GM23338 (cell line): ENCODE measurements around the gene PTH1R. TPM values are rescaled to one million over a fixed set of nuclear protein-coding genes. Genes with fewer than 3 reads are reported as not detected.

Experiments used
- ATAC-seq: fragments of 200-7000 bp; cut with Tn5 transposase; 3 replicates; pipeline ENCODE4 v1.9.1; 2020
- DNase-seq: peaks from one replicate; pipeline ENCODE4 v3.0.0-alpha.2; 2015; ENCODE audit warnings: low spot score
- H2AFZ ChIP-seq: fragments of 200-600 bp; sonication (generic); 2 replicates; pipeline ENCODE4 v1.8.0; 2016; ENCODE audit warnings: antibody characterized with exemption, mild to moderate bottlenecking, moderate library complexity
- H3F3A ChIP-seq: fragments of 200-600 bp; sonication (generic); replicated peaks from 2 replicates; pipeline ENCODE4 v1.8.0; 2017; ENCODE audit warnings: antibody characterized with exemption, mixed run types, low read depth
- H3K27ac ChIP-seq: fragments of 200-600 bp; sonication (generic); 2 replicates; pipeline ENCODE4 v1.6.1; 2016; ENCODE audit warnings: low read depth
- H3K27me3 ChIP-seq: fragments of 200-600 bp; sonication (generic); 2 replicates; pipeline ENCODE4 v1.8.0; 2016; ENCODE audit warnings: mild to moderate bottlenecking, mixed run types, moderate library complexity; ENCODE audit not compliant: insufficient read depth
- H3K36me3 ChIP-seq: fragments of 200-600 bp; sonication (generic); 2 replicates; pipeline ENCODE4 v1.8.0; 2016; ENCODE audit warnings: mild to moderate bottlenecking; ENCODE audit not compliant: insufficient read depth
- H3K4me1 ChIP-seq: fragments of 200-600 bp; sonication (generic); 2 replicates; pipeline ENCODE4 v1.8.0; 2016; ENCODE audit warnings: mild to moderate bottlenecking, moderate library complexity; ENCODE audit not compliant: insufficient read depth
- H3K4me2 ChIP-seq: fragments of 200-600 bp; sonication (generic); 2 replicates; pipeline ENCODE4 v1.7.1; 2017; ENCODE audit warnings: mixed run types
- H3K4me3 ChIP-seq: fragments of 200-600 bp; sonication (generic); 2 replicates; pipeline ENCODE4 v1.6.1; 2016; ENCODE audit warnings: mixed run types
- H3K79me2 ChIP-seq: fragments of 200-600 bp; sonication (generic); replicated peaks from 2 replicates; pipeline ENCODE4 v1.8.0; 2017; ENCODE audit warnings: mild to moderate bottlenecking; ENCODE audit not compliant: insufficient read depth
- H3K9me2 ChIP-seq: fragments of 200-600 bp; sonication (generic); 2 replicates; pipeline ENCODE4 v1.8.0; 2017; ENCODE audit not compliant: insufficient read depth
- H4K20me1 ChIP-seq: fragments of 200-600 bp; sonication (generic); replicated peaks from 2 replicates; pipeline ENCODE4 v1.8.0; 2017; ENCODE audit warnings: mild to moderate bottlenecking; ENCODE audit not compliant: insufficient read depth
- H3K27ac Mint-ChIP-seq: 2 replicates; pipeline ENCODE4 v1.8.0; 2020; ENCODE audit warnings: inconsistent platforms, mild to moderate bottlenecking, moderate library complexity, mixed read lengths
- H3K27me3 Mint-ChIP-seq: 3 replicates; pipeline ENCODE4 v1.8.0; 2022; ENCODE audit warnings: low read depth, mild to moderate bottlenecking, moderate library complexity, mixed read lengths, inconsistent platforms; ENCODE audit not compliant: insufficient read depth, poor library complexity
- H3K36me3 Mint-ChIP-seq: 3 replicates; pipeline ENCODE4 v1.8.0; 2021; ENCODE audit warnings: low read depth, mild to moderate bottlenecking, inconsistent platforms, moderate library complexity, mixed read lengths
- H3K4me1 Mint-ChIP-seq: 3 replicates; pipeline ENCODE4 v1.8.0; 2020; ENCODE audit warnings: mild to moderate bottlenecking, inconsistent platforms, mixed read lengths
- H3K4me3 Mint-ChIP-seq: 3 replicates; pipeline ENCODE4 v1.8.0; 2021; ENCODE audit warnings: moderate library complexity, mild to moderate bottlenecking, inconsistent platforms, mixed read lengths
- H3K9me3 Mint-ChIP-seq: 3 replicates; pipeline ENCODE4 v1.8.0; 2020; ENCODE audit warnings: moderate library complexity, mild to moderate bottlenecking, inconsistent platforms, mixed read lengths
- CREB1 ChIP-seq: fragments of 250-450 bp; sonication (Bioruptor Pico); IDR thresholded peaks from 2 replicates; pipeline ENCODE4 v1.5.0; 2020; ENCODE audit warnings: low read depth, mild to moderate bottlenecking, moderate library complexity
- EZH2 ChIP-seq: fragments of 200-600 bp; sonication (generic); IDR thresholded peaks from one replicate; pipeline ENCODE4 v1.8.0; 2017; ENCODE audit warnings: antibody characterized with exemption, mild to moderate bottlenecking, low read depth; ENCODE audit not compliant: unreplicated experiment
- EZH2phosphoT487 ChIP-seq: fragments of 200-600 bp; sonication (generic); IDR thresholded peaks from one replicate; pipeline ENCODE4 v1.8.1; 2018; ENCODE audit warnings: antibody characterized with exemption; ENCODE audit not compliant: unreplicated experiment
- JUNB ChIP-seq: IDR thresholded peaks from one replicate; pipeline ENCODE4 v1.6.1; 2016; ENCODE audit warnings: antibody characterized with exemption; ENCODE audit not compliant: unreplicated experiment
- NANOG ChIP-seq: IDR thresholded peaks from 2 replicates; pipeline ENCODE4 v1.6.1; 2016; ENCODE audit warnings: antibody characterized with exemption, borderline replicate concordance
- POLR2AphosphoS5 ChIP-seq: IDR thresholded peaks from 2 replicates; pipeline ENCODE4 v1.6.1; 2016; ENCODE audit warnings: antibody characterized with exemption, low read depth
- STAT1 ChIP-seq: IDR thresholded peaks from one replicate; pipeline ENCODE4 v1.6.1; 2016; ENCODE audit warnings: antibody characterized with exemption; ENCODE audit not compliant: unreplicated experiment
- ZNF114 ChIP-seq: fragments of 250-450 bp; sonication (Bioruptor Pico); IDR thresholded peaks from 2 replicates; pipeline ENCODE4 v1.5.0; 2020; ENCODE audit warnings: mild to moderate bottlenecking, moderate library complexity
- ZNF331 ChIP-seq: fragments of 250-450 bp; sonication (Bioruptor Pico); IDR thresholded peaks from 2 replicates; pipeline ENCODE4 v1.5.0; 2020; ENCODE audit warnings: low read depth, mild to moderate bottlenecking, moderate library complexity
- polyA plus RNA-seq: library from polyadenylated mRNA; unstranded; fragments of >200 nt; fragmentation: Nextera tagmentation; extraction: Ambion mirVana; gene quantifications from 2 replicates; pipeline ENCODE4 v1.2.1, GENCODE V29; 2016
- total RNA-seq: library from RNA; depleted of rRNA; stranded (reverse); fragments of >200 nt; shearing (Covaris generic); gene quantifications from 2 replicates; pipeline ENCODE4 v1.2.3, GENCODE V29; 2014
- TF ChIP-seq, protein P1 (sequence below), 2 experiments: fragments of 200-600 bp in 1 of 2; sonication (generic) in 1 of 2; conservative IDR thresholded peaks; 2 replicates each; pipeline versions ENCODE4 v1.5.1 to v1.6.1; 2016 to 2017; ENCODE audit warnings: antibody characterized with exemption in 2 of 2, low read depth in 2 of 2, mild to moderate bottlenecking in 2 of 2, moderate library complexity in 1 of 2
- TF ChIP-seq, protein P2 (sequence below): fragments of 250-450 bp; sonication (Bioruptor Pico); IDR thresholded peaks from 2 replicates; pipeline ENCODE4 v1.5.0; 2020; ENCODE audit warnings: mild to moderate bottlenecking, moderate library complexity
- TF ChIP-seq, protein P3 (sequence below): IDR thresholded peaks from one replicate; pipeline ENCODE4 v1.6.1; 2018; ENCODE audit warnings: antibody characterized with exemption; ENCODE audit not compliant: unreplicated experiment

The PTH1R gene
- total and polyA plus RNA-seq, 2 experiments from 2014 or later: 1.3 to 1.9 TPM

DNA sequence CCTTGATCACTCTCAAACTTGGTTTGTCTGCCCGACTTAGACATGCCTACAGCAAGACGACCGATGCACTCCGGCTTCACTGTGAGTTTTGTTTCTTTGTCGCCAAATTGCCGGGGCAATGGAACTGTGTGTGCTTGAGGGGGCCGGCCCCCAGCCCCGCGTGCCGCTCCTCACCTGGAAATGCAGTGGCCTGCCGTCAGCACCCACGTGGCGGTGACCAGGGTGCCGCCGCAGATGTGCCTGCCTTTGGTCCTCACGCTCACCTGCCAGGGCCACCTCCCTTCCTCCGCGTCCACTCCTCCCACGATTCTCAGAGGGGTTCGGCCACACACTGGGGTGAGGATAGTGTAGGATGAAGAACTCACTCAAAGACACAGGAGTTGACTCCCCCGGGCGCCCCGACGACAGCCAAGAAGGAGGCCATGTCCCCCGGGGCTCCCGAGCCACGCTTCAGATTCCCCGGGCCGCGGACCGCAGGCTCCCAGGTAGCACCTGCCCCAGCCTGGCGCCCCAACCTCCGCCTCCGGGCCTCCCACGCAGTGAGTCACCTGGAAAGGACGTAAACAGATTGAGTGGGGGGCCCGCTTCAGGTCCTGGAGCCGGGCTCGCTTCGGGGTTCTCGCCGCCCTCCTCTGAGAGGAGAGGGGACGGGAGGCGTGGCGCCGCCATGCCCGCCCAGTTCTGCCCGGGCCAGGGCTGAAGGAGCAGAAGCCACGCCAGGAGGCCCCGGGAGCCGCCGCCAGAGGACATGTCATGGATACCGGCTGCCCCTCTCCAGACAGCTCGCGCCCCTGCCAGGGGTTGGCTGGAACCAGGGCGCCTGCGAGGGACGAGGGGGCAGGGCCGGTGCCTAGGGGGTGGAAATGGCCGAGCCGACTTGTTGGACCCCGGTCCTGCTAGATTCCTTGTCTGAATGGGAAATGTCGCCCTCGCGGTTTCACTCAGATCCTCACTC is 43.9 kb upstream of the PTH1R start:
- Histone ChIP-seq H3F3A (no peaks in the 10 kb centered on the region), H3K4me2 (no peak overlapping the region), H3K79me2 (no peaks in the 10 kb centered on the region), H3K4me1 (no peaks in the 10 kb centered on the region), H3K4me3 (no peak overlapping the region), H3K27me3 (no peaks in the 10 kb centered on the region), H2AFZ (no peak overlapping the region), H3K27ac (no peak overlapping the region), H3K9me2 (peaks cover 10% of the 10 kb centered on the region), H3K36me3 (no peaks in the 10 kb centered on the region), H4K20me1 (no peaks in the 10 kb centered on the region)
- ATAC-seq (no peak), DNase-seq (no peak)
- Mint-ChIP-seq H3K4me1 (peaks cover 3% of the 10 kb centered on the region; the same call in 2 of the 3 replicates), H3K27ac (no peak overlapping the region), H3K36me3 (peaks cover 4% of the 10 kb centered on the region), H3K27me3 (no peaks in the 10 kb centered on the region), H3K9me3 (peaks cover 14% of the 10 kb centered on the region), H3K4me3 (no peak overlapping the region)
- TF ChIP-seq, protein P1, sequence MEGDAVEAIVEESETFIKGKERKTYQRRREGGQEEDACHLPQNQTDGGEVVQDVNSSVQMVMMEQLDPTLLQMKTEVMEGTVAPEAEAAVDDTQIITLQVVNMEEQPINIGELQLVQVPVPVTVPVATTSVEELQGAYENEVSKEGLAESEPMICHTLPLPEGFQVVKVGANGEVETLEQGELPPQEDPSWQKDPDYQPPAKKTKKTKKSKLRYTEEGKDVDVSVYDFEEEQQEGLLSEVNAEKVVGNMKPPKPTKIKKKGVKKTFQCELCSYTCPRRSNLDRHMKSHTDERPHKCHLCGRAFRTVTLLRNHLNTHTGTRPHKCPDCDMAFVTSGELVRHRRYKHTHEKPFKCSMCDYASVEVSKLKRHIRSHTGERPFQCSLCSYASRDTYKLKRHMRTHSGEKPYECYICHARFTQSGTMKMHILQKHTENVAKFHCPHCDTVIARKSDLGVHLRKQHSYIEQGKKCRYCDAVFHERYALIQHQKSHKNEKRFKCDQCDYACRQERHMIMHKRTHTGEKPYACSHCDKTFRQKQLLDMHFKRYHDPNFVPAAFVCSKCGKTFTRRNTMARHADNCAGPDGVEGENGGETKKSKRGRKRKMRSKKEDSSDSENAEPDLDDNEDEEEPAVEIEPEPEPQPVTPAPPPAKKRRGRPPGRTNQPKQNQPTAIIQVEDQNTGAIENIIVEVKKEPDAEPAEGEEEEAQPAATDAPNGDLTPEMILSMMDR (conservative IDR thresholded peaks at IDR 0.05; ENCODE audit: low read depth in 2 of 2): no peak
- TF ChIP-seq CREB1 (CRISPR knock-in tag) (no peak), NANOG (no peak), ZNF114 (CRISPR knock-in tag) (no peak), EZH2 (no peak), POLR2AphosphoS5 (no peak), ZNF331 (no peak), EZH2phosphoT487 (no peak), JUNB (no peak), STAT1 (no peak)
- TF ChIP-seq, protein P2, sequence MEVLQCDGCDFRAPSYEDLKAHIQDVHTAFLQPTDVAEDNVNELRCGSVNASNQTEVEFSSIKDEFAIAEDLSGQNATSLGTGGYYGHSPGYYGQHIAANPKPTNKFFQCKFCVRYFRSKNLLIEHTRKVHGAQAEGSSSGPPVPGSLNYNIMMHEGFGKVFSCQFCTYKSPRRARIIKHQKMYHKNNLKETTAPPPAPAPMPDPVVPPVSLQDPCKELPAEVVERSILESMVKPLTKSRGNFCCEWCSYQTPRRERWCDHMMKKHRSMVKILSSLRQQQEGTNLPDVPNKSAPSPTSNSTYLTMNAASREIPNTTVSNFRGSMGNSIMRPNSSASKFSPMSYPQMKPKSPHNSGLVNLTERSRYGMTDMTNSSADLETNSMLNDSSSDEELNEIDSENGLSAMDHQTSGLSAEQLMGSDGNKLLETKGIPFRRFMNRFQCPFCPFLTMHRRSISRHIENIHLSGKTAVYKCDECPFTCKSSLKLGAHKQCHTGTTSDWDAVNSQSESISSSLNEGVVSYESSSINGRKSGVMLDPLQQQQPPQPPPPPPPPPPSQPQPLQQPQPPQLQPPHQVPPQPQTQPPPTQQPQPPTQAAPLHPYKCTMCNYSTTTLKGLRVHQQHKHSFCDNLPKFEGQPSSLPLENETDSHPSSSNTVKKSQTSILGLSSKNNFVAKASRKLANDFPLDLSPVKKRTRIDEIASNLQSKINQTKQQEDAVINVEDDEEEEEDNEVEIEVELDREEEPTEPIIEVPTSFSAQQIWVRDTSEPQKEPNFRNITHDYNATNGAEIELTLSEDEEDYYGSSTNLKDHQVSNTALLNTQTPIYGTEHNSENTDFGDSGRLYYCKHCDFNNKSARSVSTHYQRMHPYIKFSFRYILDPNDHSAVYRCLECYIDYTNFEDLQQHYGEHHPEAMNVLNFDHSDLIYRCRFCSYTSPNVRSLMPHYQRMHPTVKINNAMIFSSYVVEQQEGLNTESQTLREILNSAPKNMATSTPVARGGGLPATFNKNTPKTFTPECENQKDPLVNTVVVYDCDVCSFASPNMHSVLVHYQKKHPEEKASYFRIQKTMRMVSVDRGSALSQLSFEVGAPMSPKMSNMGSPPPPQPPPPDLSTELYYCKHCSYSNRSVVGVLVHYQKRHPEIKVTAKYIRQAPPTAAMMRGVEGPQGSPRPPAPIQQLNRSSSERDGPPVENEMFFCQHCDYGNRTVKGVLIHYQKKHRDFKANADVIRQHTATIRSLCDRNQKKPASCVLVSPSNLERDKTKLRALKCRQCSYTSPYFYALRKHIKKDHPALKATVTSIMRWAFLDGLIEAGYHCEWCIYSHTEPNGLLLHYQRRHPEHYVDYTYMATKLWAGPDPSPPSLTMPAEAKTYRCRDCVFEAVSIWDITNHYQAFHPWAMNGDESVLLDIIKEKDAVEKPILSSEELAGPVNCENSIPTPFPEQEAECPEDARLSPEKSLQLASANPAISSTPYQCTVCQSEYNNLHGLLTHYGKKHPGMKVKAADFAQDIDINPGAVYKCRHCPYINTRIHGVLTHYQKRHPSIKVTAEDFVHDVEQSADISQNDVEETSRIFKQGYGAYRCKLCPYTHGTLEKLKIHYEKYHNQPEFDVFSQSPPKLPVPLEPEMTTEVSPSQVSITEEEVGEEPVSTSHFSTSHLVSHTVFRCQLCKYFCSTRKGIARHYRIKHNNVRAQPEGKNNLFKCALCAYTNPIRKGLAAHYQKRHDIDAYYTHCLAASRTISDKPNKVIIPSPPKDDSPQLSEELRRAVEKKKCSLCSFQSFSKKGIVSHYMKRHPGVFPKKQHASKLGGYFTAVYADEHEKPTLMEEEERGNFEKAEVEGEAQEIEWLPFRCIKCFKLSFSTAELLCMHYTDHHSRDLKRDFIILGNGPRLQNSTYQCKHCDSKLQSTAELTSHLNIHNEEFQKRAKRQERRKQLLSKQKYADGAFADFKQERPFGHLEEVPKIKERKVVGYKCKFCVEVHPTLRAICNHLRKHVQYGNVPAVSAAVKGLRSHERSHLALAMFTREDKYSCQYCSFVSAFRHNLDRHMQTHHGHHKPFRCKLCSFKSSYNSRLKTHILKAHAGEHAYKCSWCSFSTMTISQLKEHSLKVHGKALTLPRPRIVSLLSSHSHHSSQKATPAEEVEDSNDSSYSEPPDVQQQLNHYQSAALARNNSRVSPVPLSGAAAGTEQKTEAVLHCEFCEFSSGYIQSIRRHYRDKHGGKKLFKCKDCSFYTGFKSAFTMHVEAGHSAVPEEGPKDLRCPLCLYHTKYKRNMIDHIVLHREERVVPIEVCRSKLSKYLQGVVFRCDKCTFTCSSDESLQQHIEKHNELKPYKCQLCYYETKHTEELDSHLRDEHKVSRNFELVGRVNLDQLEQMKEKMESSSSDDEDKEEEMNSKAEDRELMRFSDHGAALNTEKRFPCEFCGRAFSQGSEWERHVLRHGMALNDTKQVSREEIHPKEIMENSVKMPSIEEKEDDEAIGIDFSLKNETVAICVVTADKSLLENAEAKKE (CRISPR knock-in tag): no peak
- TF ChIP-seq, protein P3, sequence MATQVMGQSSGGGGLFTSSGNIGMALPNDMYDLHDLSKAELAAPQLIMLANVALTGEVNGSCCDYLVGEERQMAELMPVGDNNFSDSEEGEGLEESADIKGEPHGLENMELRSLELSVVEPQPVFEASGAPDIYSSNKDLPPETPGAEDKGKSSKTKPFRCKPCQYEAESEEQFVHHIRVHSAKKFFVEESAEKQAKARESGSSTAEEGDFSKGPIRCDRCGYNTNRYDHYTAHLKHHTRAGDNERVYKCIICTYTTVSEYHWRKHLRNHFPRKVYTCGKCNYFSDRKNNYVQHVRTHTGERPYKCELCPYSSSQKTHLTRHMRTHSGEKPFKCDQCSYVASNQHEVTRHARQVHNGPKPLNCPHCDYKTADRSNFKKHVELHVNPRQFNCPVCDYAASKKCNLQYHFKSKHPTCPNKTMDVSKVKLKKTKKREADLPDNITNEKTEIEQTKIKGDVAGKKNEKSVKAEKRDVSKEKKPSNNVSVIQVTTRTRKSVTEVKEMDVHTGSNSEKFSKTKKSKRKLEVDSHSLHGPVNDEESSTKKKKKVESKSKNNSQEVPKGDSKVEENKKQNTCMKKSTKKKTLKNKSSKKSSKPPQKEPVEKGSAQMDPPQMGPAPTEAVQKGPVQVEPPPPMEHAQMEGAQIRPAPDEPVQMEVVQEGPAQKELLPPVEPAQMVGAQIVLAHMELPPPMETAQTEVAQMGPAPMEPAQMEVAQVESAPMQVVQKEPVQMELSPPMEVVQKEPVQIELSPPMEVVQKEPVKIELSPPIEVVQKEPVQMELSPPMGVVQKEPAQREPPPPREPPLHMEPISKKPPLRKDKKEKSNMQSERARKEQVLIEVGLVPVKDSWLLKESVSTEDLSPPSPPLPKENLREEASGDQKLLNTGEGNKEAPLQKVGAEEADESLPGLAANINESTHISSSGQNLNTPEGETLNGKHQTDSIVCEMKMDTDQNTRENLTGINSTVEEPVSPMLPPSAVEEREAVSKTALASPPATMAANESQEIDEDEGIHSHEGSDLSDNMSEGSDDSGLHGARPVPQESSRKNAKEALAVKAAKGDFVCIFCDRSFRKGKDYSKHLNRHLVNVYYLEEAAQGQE: no peak
